Midbrain (tissue), 1 donor: ENCODE data around the gene PRM3.
A peak's percentile ranks its signal among the peaks of the same experiment; 100 is the strongest.

Source experiments
- DNase-seq: peaks from one replicate; lab custom pipeline; 2025; lab: John Stamatoyannopoulos, UW

PRM3 gene

GRCh38 chr16:11224894-11225676 lies 48.3 kb downstream of the PRM3 start:
- no peak for DNase-seq

- DNase-seq: peak; percentile 1
Measured at GRCh38 chr16:11224096-11224893, 49.1 kb downstream of the PRM3 start.
